Sigmoid colon (tissue), 7 donors: ENCODE results near the gene MIEN1. TPM values are rescaled to one million over a fixed set of nuclear protein-coding genes. Genes with fewer than 3 reads are reported as not detected.

Experiments
- DNase-seq: peaks from one replicate; pipeline ENCODE4 v3.0.0-alpha.2; 2019
- H3K27ac ChIP-seq, 4 donors: fragments of 200-600 bp; sonication (generic); one replicate each; pipeline ENCODE4 v1.5.1; 2016 to 2019; ENCODE audit warnings: mild to moderate bottlenecking in 1 of 4
- H3K27me3 ChIP-seq, 3 donors: fragments of 200-600 bp; sonication (generic); one replicate each; pipeline ENCODE4 v1.5.1; 2019; ENCODE audit warnings: mild to moderate bottlenecking in 1 of 3
- H3K36me3 ChIP-seq, 4 donors: fragments of 200-600 bp; sonication (generic); one replicate each; pipeline ENCODE4 v1.5.1; 2016 to 2019
- H3K4me1 ChIP-seq, 4 donors: fragments of 200-600 bp; sonication (generic); one replicate each; pipeline ENCODE4 v1.5.1; 2017 to 2019
- H3K4me3 ChIP-seq, 4 donors: fragments of 200-600 bp; sonication (generic); one replicate each; pipeline ENCODE4 v1.5.1; 2017 to 2019; ENCODE audit warnings: mild to moderate bottlenecking in 2 of 4, moderate library complexity in 1 of 4
- H3K9me3 ChIP-seq, 4 donors: fragments of 200-600 bp in 3 of 4; sonication (generic) in 3 of 4; one replicate each; pipeline versions ENCODE4 v1.5.1 to v1.6.1; 2013 to 2019
- EP300 ChIP-seq, 4 donors: sonication (generic); formaldehyde crosslinking; IDR thresholded peaks; one replicate each; pipeline ENCODE4 v1.6.1; 2017; ENCODE audit warnings: antibody characterized with exemption in 4 of 4
- POLR2A ChIP-seq, 2 donors: fragments of 450-650 bp; IDR thresholded peaks; one replicate each; pipeline ENCODE4 v1.6.1; 2016; ENCODE audit warnings: antibody characterized with exemption in 2 of 2, mild to moderate bottlenecking in 2 of 2, moderate library complexity in 2 of 2
- POLR2AphosphoS5 ChIP-seq, 4 donors: sonication (generic); formaldehyde crosslinking; IDR thresholded peaks; one replicate each; pipeline ENCODE4 v1.6.1; 2017; ENCODE audit warnings: antibody characterized with exemption in 4 of 4
- WGBS, 2 donors: extraction: QIAGEN DNeasy Blood & Tissue Kit; methylation state at CpG; one replicate each; pipeline ENCODE4 v1.1.7; 2013; 5-methylcytosine and 5-hydroxymethylcytosine counted together
- intact Hi-C: fragments of 100-400 bp; cut with DNase I; formaldehyde crosslinking; loops from one replicate; pipeline ENCODE4 v1.15.1; 2023
- polyA plus RNA-seq, 3 donors: library from polyadenylated mRNA; stranded (reverse); fragments of 200-250 nt; gene quantifications; one replicate each; pipeline ENCODE4 v1.2.3, GENCODE V29; 2013
- total RNA-seq, 4 donors: library from RNA; depleted of rRNA; stranded (reverse); fragments of >200 nt; gene quantifications; one replicate each; pipeline ENCODE4 v1.1.0, GENCODE V29; 2016
- TF ChIP-seq, protein P1 (sequence below), 4 experiments: fragments of 450-650 bp in 3 of 4; fragments of 200-600 bp in 1 of 4; IDR thresholded peaks; one replicate each; pipeline ENCODE4 v1.5.1; 2016 to 2019; ENCODE audit warnings: antibody characterized with exemption in 4 of 4, mild to moderate bottlenecking in 3 of 4, moderate library complexity in 2 of 4
- donor health status: healthy with polysubstance abuse.
- donor health status: Bipolar disorder and iron deficiency.
- donor health status: healthy.

Gene MIEN1
- total and polyA plus RNA-seq, 7 donors: 52.4 to 226 (median 65.5) TPM

DNA sequence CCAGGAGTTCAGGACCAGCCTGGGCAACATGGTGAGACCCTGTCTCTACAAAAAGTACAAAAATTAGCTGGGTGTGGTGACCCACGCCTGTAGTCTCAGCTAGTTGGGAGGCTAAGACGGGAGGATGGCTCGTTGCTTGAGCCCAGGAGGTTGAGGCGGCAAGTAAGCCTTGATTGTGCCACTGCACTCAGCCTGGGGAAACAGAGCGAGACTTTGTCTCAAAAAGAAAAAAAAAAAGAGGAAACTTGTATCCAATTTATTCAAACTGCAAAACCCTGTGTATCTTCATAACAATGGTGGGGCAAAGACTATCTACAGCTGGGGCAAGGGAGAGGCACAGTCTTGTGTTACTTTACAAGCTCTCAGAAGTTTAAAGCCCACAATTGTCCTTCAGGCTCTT lies 28.9 kb upstream of the MIEN1 start:
- Histone ChIP-seq H3K27ac (no peak overlapping the region), H3K27me3 (peaks cover 0 to 24% (median 8%) of the 10 kb centered on the region in 3 donors), H3K9me3 (no peaks in the 10 kb centered on the region), H3K4me1 (peaks cover 0 to 11% (median 5%) of the 10 kb centered on the region in 4 donors), H3K4me3 (no peak overlapping the region), H3K36me3 (no peaks in the 10 kb centered on the region)
- intact Hi-C loops: loop anchor here (5.0 to 10.0 kb wide), 3 partner anchors 168 to 554 kb away; partner anchors contain the start of genes LRRC3C, ORMDL3 and RPL19
- WGBS, 2 donors: 83 to 86% methylated on average over 5 of the region's 5 CpGs
- TF ChIP-seq POLR2A (IDR thresholded peaks at IDR 0.05): no peak
- TF ChIP-seq POLR2AphosphoS5 (IDR thresholded peaks at IDR 0.05): no peak
- no peak for TF ChIP-seq EP300 (IDR thresholded peaks at IDR 0.05)
- TF ChIP-seq, protein P1, sequence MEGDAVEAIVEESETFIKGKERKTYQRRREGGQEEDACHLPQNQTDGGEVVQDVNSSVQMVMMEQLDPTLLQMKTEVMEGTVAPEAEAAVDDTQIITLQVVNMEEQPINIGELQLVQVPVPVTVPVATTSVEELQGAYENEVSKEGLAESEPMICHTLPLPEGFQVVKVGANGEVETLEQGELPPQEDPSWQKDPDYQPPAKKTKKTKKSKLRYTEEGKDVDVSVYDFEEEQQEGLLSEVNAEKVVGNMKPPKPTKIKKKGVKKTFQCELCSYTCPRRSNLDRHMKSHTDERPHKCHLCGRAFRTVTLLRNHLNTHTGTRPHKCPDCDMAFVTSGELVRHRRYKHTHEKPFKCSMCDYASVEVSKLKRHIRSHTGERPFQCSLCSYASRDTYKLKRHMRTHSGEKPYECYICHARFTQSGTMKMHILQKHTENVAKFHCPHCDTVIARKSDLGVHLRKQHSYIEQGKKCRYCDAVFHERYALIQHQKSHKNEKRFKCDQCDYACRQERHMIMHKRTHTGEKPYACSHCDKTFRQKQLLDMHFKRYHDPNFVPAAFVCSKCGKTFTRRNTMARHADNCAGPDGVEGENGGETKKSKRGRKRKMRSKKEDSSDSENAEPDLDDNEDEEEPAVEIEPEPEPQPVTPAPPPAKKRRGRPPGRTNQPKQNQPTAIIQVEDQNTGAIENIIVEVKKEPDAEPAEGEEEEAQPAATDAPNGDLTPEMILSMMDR (IDR thresholded peaks at IDR 0.05): no peak
- DNase-seq: no peak

DNA sequence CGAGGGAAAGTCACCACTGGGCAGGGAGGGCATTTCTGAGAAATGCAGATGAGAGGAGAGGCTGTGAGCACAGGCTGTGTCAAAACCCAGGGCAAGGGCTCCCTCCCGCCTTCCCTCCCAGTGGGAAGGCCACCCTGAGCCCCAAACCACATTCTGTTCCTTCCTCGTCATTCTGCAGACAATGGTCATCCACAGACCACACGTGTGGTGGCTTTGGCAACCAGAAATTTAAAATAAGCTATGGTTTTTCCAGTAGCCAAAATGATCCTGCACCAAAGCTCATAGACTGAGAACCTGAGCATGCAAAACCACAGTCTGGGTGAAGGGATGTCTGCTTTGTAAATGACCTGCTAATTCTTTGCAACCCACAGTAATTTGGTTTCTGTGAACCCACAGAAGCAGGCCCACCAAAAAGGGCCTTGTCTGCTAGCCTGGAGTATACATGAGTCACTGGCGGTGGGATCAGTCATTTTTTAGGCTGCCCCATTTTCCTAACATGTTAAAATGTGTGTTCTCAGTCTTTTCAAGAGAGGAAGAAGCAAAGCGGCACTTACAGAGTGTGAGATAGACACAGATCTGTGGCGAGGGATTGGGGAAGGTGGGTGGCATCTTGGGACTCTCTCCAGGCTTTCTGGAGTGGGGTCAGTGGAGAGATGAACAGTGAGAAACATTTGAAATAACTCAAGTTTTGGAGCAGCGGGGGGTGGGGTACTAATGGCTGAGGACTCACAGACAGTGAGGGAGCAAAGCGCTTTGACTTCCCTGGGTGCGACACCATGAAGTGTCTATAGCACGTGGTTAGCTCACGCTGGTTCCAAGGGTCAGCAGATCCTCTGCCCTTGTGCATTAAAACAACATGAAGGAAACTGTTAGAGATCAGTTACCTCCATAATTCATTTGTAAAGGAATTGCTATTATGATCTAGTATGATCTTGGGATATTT lies 27.9 kb upstream of the MIEN1 start:
- H3K4me1 ChIP-seq: peaks cover 0 to 20% (median 12%) of the 10 kb centered on the region in 4 donors
- H3K27me3 ChIP-seq: peaks cover 0 to 24% (median 8%) of the 10 kb centered on the region in 3 donors
- no peak for TF ChIP-seq EP300 (IDR thresholded peaks at IDR 0.05)
- TF ChIP-seq, protein P1 (IDR thresholded peaks at IDR 0.05): no peak
- TF ChIP-seq POLR2A (IDR thresholded peaks at IDR 0.05): no peak
- no peak for TF ChIP-seq POLR2AphosphoS5 (IDR thresholded peaks at IDR 0.05)
- intact Hi-C loops: loop anchor here (5.0 to 10.0 kb wide), 3 partner anchors 169 to 553 kb away; partner anchors contain the start of genes LRRC3C, ORMDL3 and RPL19
- no peak overlapping the region for H3K27ac ChIP-seq
- no peaks in the 10 kb centered on the region for H3K36me3 ChIP-seq
- H3K4me3 ChIP-seq: no peak overlapping the region
- peak; percentile 28 for DNase-seq
- 55 to 78% methylated on average over 12 of the region's 12 CpGs for WGBS, 2 donors
- H3K9me3 ChIP-seq: no peaks in the 10 kb centered on the region

DNA sequence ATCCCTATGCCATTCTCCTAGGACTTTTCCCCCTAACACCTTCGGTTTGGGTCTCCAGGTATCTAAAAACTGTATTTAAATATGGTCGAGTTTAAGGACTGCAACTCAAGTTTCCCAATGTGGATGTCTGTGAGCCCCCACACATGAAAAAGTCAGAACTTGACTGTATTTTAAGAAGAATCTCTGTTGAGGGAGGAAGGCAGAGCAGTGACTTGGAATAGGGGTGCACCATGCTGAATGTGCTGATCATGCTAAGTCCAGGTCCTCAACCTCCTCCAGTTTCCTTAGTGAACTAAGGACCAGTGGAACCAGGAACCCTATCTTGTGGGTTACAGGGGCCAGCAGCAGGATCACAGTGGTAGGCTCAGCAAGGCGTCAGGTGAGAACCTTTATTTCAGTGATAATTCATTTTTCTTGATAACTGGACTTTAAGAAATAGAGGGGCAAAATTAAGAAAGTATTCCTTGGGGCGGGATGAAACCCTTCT lies 26.9 kb upstream of the MIEN1 start:
- WGBS, 2 donors: 84 to 86% methylated on average over 4 of the region's 4 CpGs
- DNase-seq: no peak
- TF ChIP-seq EP300 (IDR thresholded peaks at IDR 0.05) (no peak), POLR2A (IDR thresholded peaks at IDR 0.05) (no peak), POLR2AphosphoS5 (IDR thresholded peaks at IDR 0.05) (no peak)
- TF ChIP-seq, protein P1 (IDR thresholded peaks at IDR 0.05): no peak
- Histone ChIP-seq H3K27me3 (peaks cover 0 to 23% (median 8%) of the 10 kb centered on the region in 3 donors), H3K4me3 (no peak overlapping the region), H3K27ac (no peak overlapping the region), H3K4me1 (peaks cover 0 to 22% (median 16%) of the 10 kb centered on the region in 4 donors), H3K36me3 (no peaks in the 10 kb centered on the region), H3K9me3 (no peaks in the 10 kb centered on the region)
- intact Hi-C loops: loop anchor here (5.0 to 10.0 kb wide), 3 partner anchors 170 to 552 kb away; partner anchors contain the start of genes LRRC3C, ORMDL3 and RPL19

GRCh38 chr17:39756380-39757079 lies 26.2 kb upstream of the MIEN1 start:
- H3K27ac ChIP-seq: no peak overlapping the region
- TF ChIP-seq POLR2AphosphoS5 (IDR thresholded peaks at IDR 0.05) (no peak), POLR2A (IDR thresholded peaks at IDR 0.05) (no peak), EP300 (IDR thresholded peaks at IDR 0.05) (no peak)
- TF ChIP-seq, protein P1 (IDR thresholded peaks at IDR 0.05): no peak
- intact Hi-C loops: loop anchor here (5.0 to 10.0 kb wide), 3 partner anchors 171 to 552 kb away; partner anchors contain the start of genes LRRC3C, ORMDL3 and RPL19
- DNase-seq: peak; percentile 50
- H3K27me3 ChIP-seq: peaks cover 0 to 16% (median 4%) of the 10 kb centered on the region in 3 donors
- no peak overlapping the region for H3K4me3 ChIP-seq
- no peaks in the 10 kb centered on the region for H3K36me3 ChIP-seq
- H3K9me3 ChIP-seq: no peaks in the 10 kb centered on the region
- 63 to 66% methylated on average over 7 of the region's 7 CpGs for WGBS, 2 donors
- peaks cover 0 to 22% (median 16%) of the 10 kb centered on the region in 4 donors for H3K4me1 ChIP-seq
